ENCODE measurements around the gene TMEM250.

- TF ChIP-seq POLR2A (IDR thresholded peaks at IDR 0.05) = no peak
- no peak for TF ChIP-seq CTCF (IDR thresholded peaks at IDR 0.05)
Measured at GRCh38 chr9:136085815-136086212, 32.9 kb downstream of the TMEM250 start.

Data from testis (tissue), 2 donors.